Gastroesophageal sphincter (tissue), 3 donors: ENCODE data around the gene COMTD1.

Source experiments
- EP300 ChIP-seq: sonication (generic); formaldehyde crosslinking; IDR thresholded peaks from one replicate; pipeline ENCODE4 v1.6.1; 2017; ENCODE audit warnings: antibody characterized with exemption, mild to moderate bottlenecking
- POLR2A ChIP-seq, 2 donors: fragments of 450-650 bp; IDR thresholded peaks; one replicate each; pipeline ENCODE4 v1.6.1; 2017; ENCODE audit warnings: antibody characterized with exemption in 2 of 2, mild to moderate bottlenecking in 2 of 2, moderate library complexity in 1 of 2
- POLR2AphosphoS5 ChIP-seq: sonication (generic); formaldehyde crosslinking; IDR thresholded peaks from one replicate; pipeline ENCODE4 v1.6.1; 2017; ENCODE audit warnings: antibody characterized with exemption
- TF ChIP-seq, protein P1 (sequence below), 4 experiments: fragments of 200-600 bp in 2 of 4; fragments of 450-650 bp in 2 of 4; sonication (generic) in 1 of 4; IDR thresholded peaks; one replicate each; pipeline ENCODE4 v1.5.1; 2017 to 2019; ENCODE audit warnings: antibody characterized with exemption in 4 of 4, mild to moderate bottlenecking in 2 of 4, moderate library complexity in 2 of 4

DNA sequence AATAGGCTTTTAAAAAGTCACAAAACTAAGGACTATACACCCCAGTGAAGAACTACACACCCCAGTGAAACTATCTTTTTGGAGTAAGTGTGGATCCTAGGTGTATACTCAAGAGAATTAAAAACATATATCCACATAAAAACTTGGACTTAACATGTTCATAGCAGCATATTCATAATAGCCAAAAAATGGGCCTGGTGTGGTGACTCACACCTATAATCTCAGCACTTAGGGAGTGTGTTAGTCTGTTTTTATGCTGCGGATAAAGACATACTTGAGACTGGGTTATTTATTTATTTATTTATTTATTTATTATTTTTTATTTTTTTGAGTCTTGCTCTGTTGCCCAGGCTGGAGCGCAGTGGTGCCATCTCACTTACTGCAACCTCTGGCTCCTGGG, 19.0 kb upstream of the COMTD1 start:
- TF ChIP-seq, protein P1, sequence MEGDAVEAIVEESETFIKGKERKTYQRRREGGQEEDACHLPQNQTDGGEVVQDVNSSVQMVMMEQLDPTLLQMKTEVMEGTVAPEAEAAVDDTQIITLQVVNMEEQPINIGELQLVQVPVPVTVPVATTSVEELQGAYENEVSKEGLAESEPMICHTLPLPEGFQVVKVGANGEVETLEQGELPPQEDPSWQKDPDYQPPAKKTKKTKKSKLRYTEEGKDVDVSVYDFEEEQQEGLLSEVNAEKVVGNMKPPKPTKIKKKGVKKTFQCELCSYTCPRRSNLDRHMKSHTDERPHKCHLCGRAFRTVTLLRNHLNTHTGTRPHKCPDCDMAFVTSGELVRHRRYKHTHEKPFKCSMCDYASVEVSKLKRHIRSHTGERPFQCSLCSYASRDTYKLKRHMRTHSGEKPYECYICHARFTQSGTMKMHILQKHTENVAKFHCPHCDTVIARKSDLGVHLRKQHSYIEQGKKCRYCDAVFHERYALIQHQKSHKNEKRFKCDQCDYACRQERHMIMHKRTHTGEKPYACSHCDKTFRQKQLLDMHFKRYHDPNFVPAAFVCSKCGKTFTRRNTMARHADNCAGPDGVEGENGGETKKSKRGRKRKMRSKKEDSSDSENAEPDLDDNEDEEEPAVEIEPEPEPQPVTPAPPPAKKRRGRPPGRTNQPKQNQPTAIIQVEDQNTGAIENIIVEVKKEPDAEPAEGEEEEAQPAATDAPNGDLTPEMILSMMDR (IDR thresholded peaks at IDR 0.05): no peak
- no peak for TF ChIP-seq POLR2AphosphoS5
- no peak for TF ChIP-seq POLR2A (IDR thresholded peaks at IDR 0.05)
- TF ChIP-seq EP300: no peak
